Measurements from ENCODE around the gene KDR. TPM values are rescaled to one million over a fixed set of nuclear protein-coding genes. Genes with fewer than 3 reads are reported as not detected.

The KDR gene
- polyA plus RNA-seq, 1 donor: 14.5 TPM

GRCh38 chr4:55033296-55033695 is 92.1 kb downstream of the KDR start:
- peaks cover 12% of the 10 kb centered on the region for H3K4me1 ChIP-seq (ENCODE audit: control insufficient read depth, insufficient read depth, low read length)
- no CpG with 5 or more reads among the region's 8 CpGs for WGBS (ENCODE audit: insufficient coverage, low lambda C conversion rate)
- H3K4me3 ChIP-seq (ENCODE audit: low read length): no peak overlapping the region
- H3K27ac ChIP-seq (ENCODE audit: low read length): peak overlapping the region; percentile 48
- H3K9me3 ChIP-seq (ENCODE audit: control insufficient read depth, low read depth, low read length): no peaks in the 10 kb centered on the region
- H3K36me3 ChIP-seq (ENCODE audit: control insufficient read depth, insufficient read depth, low read length): no peaks in the 10 kb centered on the region
- peak in 1 of 2 donors; percentile 6 for DNase-seq
- H3K27me3 ChIP-seq (ENCODE audit: control insufficient read depth, insufficient read depth, low read length): no peaks in the 10 kb centered on the region

DNA sequence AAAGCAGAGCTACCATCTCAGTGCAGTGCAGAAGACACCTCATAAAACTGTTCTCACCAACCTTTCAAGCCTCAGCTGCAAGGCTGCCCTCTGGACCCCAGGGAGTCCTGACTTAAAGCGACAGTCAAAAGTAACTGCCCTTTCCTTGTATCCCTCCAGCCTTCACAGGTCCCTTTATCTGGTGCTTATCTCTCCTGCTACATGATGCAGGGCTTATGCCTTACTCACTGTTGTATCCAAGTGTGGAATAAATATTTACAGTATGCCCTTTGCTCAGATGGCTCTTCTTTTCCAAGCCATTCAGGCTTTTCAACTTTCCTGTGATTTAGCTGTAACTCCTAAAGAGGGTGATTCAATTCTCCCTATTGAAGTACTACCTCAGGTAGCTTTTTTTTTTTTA is 92.6 kb downstream of the KDR start:
- Histone ChIP-seq H3K27ac (ENCODE audit: low read length) (peak overlapping the region; percentile 48), H3K9me3 (ENCODE audit: control insufficient read depth, low read depth, low read length) (no peaks in the 10 kb centered on the region), H3K4me1 (ENCODE audit: control insufficient read depth, insufficient read depth, low read length) (peaks cover 12% of the 10 kb centered on the region), H3K4me3 (ENCODE audit: low read length) (no peak overlapping the region), H3K27me3 (ENCODE audit: control insufficient read depth, insufficient read depth, low read length) (no peaks in the 10 kb centered on the region), H3K36me3 (ENCODE audit: control insufficient read depth, insufficient read depth, low read length) (no peaks in the 10 kb centered on the region)
- no CpG with 5 or more reads among the region's 1 CpG for WGBS (ENCODE audit: insufficient coverage, low lambda C conversion rate)
- DNase-seq: peak; percentile 38 to 75

- WGBS (ENCODE audit: insufficient coverage, low lambda C conversion rate): 60% methylated on average over 1 of the region's 5 CpGs
- Histone ChIP-seq H3K9me3 (ENCODE audit: control insufficient read depth, low read depth, low read length) (no peaks in the 10 kb centered on the region), H3K4me3 (ENCODE audit: low read length) (no peak overlapping the region), H3K4me1 (ENCODE audit: control insufficient read depth, insufficient read depth, low read length) (peaks cover 12% of the 10 kb centered on the region), H3K27me3 (ENCODE audit: control insufficient read depth, insufficient read depth, low read length) (no peaks in the 10 kb centered on the region), H3K27ac (ENCODE audit: low read length) (no peak overlapping the region), H3K36me3 (ENCODE audit: control insufficient read depth, insufficient read depth, low read length) (no peaks in the 10 kb centered on the region)
- DNase-seq: no peak
Measured at GRCh38 chr4:55032179-55032578, 93.2 kb downstream of the KDR start.

DNA sequence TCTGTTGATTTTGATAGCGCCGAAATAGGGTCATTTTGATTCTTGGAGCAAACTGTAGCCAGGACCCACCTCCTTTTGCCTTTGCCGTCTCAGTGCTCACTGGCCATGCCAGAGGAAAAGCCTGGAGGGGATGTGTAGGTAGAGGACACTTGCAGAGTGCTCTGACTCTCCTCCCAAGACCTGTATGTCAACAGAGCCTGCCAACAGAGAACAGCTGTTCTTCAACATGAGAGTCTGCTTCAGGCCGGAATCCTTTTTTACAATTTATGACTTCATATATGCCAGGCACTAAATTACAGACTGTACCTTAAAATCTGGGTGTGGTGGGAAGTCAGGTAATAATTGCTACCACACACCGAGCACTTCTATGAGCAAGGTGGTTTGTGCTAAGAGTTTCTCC is 94.2 kb downstream of the KDR start:
- WGBS (ENCODE audit: insufficient coverage, low lambda C conversion rate): no CpG with 5 or more reads among the region's 5 CpGs
- Histone ChIP-seq H3K9me3 (ENCODE audit: control insufficient read depth, low read depth, low read length) (no peaks in the 10 kb centered on the region), H3K4me3 (ENCODE audit: low read length) (no peak overlapping the region), H3K27ac (ENCODE audit: low read length) (no peak overlapping the region), H3K4me1 (ENCODE audit: control insufficient read depth, insufficient read depth, low read length) (peaks cover 12% of the 10 kb centered on the region), H3K27me3 (ENCODE audit: control insufficient read depth, insufficient read depth, low read length) (no peaks in the 10 kb centered on the region), H3K36me3 (ENCODE audit: control insufficient read depth, insufficient read depth, low read length) (no peaks in the 10 kb centered on the region)
- no peak for DNase-seq

DNA sequence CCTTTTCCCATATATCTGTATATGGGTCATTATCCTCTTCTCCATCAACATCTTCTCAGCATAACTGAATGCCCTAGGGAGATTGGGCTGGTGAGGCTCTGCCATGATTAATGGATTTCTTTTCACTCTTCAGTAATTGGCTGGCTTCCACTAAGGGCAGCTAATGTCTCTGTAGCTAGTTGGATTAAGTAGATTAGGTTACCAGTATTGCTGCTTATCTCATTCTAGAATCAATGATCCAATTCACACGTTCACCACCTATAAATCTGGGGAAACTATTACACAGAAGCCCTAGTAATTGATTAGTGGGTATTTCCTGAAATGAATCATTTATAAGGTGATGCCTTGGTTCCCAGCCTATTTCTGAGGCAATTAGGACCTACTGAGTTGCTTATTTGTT is 94.8 kb downstream of the KDR start:
- no peak overlapping the region for H3K27ac ChIP-seq (ENCODE audit: low read length)
- DNase-seq: no peak
- no CpG with 5 or more reads among the region's 1 CpG for WGBS (ENCODE audit: insufficient coverage, low lambda C conversion rate)

DNA sequence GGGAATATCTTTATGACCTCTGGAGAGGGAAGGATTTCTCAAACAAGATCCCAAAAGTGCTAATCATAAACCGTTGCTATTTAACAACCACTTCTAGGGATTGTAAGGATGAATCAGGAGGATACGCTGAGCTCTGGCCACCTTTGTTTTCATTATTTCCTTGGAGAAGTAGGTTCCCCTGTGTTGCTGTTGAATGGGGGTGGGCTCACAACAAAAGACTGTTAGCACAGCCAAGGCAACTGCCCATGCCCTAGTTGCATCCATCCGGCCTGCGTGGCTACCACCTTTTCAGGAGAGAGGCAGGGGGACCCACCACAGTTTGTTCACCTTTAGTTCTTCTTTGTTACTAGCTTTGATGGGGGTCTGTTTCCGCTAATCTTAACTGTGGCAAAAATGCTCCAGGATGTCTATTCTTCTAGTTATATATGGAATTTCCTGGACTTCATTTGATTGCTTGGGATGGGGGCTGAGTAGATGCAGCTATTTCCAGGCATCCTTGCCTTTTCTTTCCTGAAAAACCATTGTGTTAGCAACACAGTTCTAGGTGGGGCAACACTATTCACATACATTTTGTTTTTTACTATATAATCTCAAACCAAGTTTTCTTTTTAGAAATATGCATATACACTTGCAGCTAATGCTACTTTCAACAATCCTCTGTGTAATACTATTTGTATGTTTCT is 95.4 kb downstream of the KDR start:
- Histone ChIP-seq H3K4me3 (ENCODE audit: low read length) (no peak overlapping the region), H3K27me3 (ENCODE audit: control insufficient read depth, insufficient read depth, low read length) (no peaks in the 10 kb centered on the region), H3K27ac (ENCODE audit: low read length) (no peak overlapping the region), H3K4me1 (ENCODE audit: control insufficient read depth, insufficient read depth, low read length) (peaks cover 12% of the 10 kb centered on the region), H3K36me3 (ENCODE audit: control insufficient read depth, insufficient read depth, low read length) (no peaks in the 10 kb centered on the region), H3K9me3 (ENCODE audit: control insufficient read depth, low read depth, low read length) (no peaks in the 10 kb centered on the region)
- no peak for DNase-seq
- WGBS (ENCODE audit: insufficient coverage, low lambda C conversion rate): 80% methylated on average over 1 of the region's 5 CpGs

More for the DNA sequence above, 94.8 kb downstream of the KDR start:
- Histone ChIP-seq H3K4me3 (ENCODE audit: low read length) (no peak overlapping the region), H3K27me3 (ENCODE audit: control insufficient read depth, insufficient read depth, low read length) (no peaks in the 10 kb centered on the region), H3K4me1 (ENCODE audit: control insufficient read depth, insufficient read depth, low read length) (peaks cover 12% of the 10 kb centered on the region), H3K9me3 (ENCODE audit: control insufficient read depth, low read depth, low read length) (no peaks in the 10 kb centered on the region), H3K36me3 (ENCODE audit: control insufficient read depth, insufficient read depth, low read length) (no peaks in the 10 kb centered on the region)

DNA sequence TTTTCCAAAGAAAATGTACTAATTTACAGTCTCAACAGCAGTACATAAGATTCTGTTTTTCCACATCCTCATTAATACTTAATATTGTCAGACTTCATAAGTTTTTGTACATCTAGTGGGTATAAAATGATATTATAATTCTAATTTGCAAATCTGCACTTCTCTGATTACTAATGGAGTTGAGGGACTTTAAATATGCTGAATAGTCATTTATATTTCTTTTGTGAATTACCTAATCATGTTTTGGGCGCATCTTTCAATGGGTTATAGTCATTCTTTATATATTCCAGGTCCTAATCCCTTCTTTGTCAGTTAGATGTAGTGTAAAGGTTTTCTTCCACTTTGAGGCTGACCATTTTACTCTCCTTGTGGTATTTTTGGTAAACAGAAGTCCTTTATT is 96.1 kb downstream of the KDR start:
- Histone ChIP-seq H3K4me3 (ENCODE audit: low read length) (no peak overlapping the region), H3K27ac (ENCODE audit: low read length) (no peak overlapping the region), H3K4me1 (ENCODE audit: control insufficient read depth, insufficient read depth, low read length) (peaks cover 12% of the 10 kb centered on the region), H3K9me3 (ENCODE audit: control insufficient read depth, low read depth, low read length) (no peaks in the 10 kb centered on the region), H3K36me3 (ENCODE audit: control insufficient read depth, insufficient read depth, low read length) (no peaks in the 10 kb centered on the region), H3K27me3 (ENCODE audit: control insufficient read depth, insufficient read depth, low read length) (no peaks in the 10 kb centered on the region)
- DNase-seq: no peak
- 100% methylated on average over 1 of the region's 1 CpG for WGBS (ENCODE audit: insufficient coverage, low lambda C conversion rate)

Other genes starting within 250 kb of the KDR start
- 20.6 TPM for gene SRD5A3, start 220.6 kb upstream of the KDR start, polyA plus RNA-seq